ENCODE results near the gene GCDH. TPM values are rescaled to one million over a fixed set of nuclear protein-coding genes. Genes with fewer than 3 reads are reported as not detected.
"Not testable (repeated sequence)": the region's sequence is repeated elsewhere in the genome, so short reads cannot be mapped to it uniquely, and the experiment has no call there.

GCDH gene
- polyA plus RNA-seq, 4 donors, result 24.7 to 36.2 (median 30.4) TPM

DNA sequence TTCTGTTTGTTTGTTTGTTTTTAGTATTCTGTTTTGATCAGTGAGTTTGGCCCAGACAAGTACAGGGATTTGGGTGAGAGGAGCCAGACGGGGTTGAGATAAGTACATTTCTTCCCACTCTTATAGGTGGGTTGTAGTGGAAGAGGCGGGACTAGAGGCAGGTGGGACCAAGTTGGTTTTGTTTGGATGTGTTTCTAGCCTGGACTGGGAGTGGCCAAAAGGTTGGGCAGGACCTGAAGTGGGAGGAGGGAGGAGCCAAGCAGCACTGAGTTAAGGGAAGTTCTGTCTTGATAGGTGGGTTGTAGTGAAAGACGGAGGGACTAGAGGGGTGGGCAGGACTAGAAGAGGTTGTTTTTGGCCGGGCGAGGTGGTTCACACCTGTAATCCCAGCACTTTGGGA is 18.7 kb upstream of the GCDH start:
- no peak for DNase-seq (ENCODE audit: low read depth in 4 of 4, low spot score in 3 of 4)

- DNase-seq (ENCODE audit: low read depth in 4 of 4, low spot score in 3 of 4), result no peak
These were observed 17.7 kb upstream of the GCDH start for GRCh38 chr19:12872941-12873890.

DNA sequence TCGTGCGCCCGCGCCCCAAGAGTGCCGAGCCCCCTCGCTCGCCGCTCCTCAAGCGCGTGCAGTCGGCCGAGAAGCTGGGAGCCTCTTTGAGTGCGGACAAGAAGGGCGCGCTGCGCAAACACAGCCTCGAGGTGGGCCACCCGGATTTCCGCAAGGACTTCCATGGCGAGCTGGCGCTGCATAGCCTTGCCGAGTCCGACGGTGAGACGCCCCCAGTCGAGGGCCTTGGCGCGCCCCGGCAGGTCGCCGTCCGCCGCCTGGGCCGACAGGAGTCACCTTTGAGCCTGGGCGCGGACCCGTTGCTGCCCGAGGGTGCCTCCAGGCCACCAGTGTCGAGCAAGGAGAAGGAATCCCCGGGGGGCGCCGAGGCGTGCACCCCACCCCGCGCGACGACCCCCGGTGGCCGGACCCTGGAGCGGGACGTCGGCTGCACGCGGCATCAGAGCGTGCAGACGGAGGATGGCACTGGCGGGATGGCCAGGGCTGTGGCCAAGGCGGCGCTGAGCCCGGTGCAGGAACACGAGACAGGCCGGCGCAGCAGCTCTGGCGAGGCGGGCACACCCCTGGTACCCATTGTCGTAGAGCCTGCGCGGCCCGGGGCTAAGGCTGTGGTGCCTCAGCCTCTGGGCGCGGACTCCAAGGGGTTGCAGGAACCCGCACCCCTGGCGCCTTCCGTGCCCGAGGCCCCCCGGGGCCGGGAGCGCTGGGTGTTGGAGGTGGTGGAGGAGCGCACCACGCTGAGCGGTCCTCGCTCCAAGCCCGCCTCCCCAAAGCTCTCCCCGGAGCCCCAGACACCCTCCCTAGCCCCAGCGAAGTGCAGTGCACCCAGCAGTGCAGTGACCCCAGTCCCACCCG is 16.8 kb upstream of the GCDH start:
- no peak for DNase-seq (ENCODE audit: low read depth in 4 of 4, low spot score in 3 of 4)

DNA sequence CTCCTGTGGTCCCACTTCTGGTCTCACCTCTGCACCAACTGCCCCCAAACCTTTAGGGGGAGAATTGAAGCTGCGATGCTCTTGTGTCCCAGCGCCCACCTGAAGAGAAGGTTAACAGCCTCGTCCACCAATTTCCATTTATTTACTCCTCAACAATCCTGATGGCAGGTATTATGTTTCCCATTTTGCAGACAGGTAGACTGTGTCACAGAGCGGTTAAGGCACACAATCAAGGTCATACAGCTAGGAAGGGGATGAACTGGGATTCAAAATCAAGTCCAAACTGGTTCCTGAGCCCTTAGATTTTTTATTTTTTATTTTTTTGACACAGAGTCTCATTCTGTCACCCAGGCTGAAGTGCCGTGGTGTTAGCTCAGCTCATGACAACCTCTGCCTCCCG is 15.9 kb upstream of the GCDH start:
- DNase-seq (ENCODE audit: low read depth in 4 of 4, low spot score in 3 of 4), result no peak

GRCh38 chr19:12880551-12881171 is 10.3 kb upstream of the GCDH start:
- DNase-seq (ENCODE audit: low read depth in 4 of 4, low spot score in 3 of 4), result no peak

GRCh38 chr19:12881172-12881808 is 9.7 kb upstream of the GCDH start, which contains the start of gene DNASE2:
Gene DNASE2, minus strand, starts transcription at chr19:12881449. Its CDS starts 74 bp downstream, at chr19:12881375.
- DNase-seq (ENCODE audit: low read depth in 4 of 4, low spot score in 3 of 4), result peak in 2 of 4 donors; percentile 70 to 72

DNA sequence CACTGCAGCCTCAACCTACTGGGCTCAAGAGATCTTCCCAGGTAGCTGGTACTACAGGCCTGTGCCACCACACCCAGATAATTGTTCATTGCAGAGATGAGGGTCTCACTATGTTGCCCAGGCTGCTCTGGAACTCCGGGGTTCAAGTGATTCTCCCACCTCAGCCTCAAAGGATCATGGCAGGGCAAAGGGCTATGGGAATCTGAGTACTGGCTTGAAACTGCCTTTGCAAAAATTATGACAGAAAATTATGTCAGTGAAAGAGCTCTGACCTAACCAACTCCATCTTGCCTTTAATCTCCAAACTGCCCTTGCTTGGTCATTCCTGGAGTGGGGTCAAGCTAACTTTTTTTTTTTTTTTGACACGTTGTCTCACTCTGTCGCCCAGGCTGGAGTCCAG is 8.4 kb upstream of the GCDH start:
- no peak for DNase-seq (ENCODE audit: low read depth in 4 of 4, low spot score in 3 of 4)

DNA sequence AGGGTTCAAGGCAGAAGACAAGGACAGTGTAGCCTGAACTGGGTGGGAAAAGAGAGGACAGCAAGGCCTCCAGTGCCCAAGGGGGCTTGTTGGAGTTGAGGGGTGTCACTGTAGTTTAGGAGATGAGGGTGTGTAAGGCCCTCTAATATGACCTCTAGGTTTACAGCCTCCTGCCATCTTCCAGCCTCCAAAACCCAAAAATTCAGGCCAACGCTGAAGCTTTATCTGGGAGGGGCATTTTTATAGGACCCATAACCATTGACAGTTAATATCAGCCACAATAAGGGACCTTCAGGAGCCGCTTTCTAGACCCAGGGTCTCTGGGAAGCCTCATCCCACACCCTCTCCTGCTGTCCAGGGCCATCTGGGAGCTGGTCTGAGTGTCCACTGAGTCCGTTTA is 6.8 kb upstream of the GCDH start:
- DNase-seq (ENCODE audit: low read depth in 4 of 4, low spot score in 3 of 4), result no peak

- DNase-seq (ENCODE audit: low read depth in 4 of 4, low spot score in 3 of 4), result no peak
These were observed 6.4 kb upstream of the GCDH start for GRCh38 chr19:12884627-12884925.

DNA sequence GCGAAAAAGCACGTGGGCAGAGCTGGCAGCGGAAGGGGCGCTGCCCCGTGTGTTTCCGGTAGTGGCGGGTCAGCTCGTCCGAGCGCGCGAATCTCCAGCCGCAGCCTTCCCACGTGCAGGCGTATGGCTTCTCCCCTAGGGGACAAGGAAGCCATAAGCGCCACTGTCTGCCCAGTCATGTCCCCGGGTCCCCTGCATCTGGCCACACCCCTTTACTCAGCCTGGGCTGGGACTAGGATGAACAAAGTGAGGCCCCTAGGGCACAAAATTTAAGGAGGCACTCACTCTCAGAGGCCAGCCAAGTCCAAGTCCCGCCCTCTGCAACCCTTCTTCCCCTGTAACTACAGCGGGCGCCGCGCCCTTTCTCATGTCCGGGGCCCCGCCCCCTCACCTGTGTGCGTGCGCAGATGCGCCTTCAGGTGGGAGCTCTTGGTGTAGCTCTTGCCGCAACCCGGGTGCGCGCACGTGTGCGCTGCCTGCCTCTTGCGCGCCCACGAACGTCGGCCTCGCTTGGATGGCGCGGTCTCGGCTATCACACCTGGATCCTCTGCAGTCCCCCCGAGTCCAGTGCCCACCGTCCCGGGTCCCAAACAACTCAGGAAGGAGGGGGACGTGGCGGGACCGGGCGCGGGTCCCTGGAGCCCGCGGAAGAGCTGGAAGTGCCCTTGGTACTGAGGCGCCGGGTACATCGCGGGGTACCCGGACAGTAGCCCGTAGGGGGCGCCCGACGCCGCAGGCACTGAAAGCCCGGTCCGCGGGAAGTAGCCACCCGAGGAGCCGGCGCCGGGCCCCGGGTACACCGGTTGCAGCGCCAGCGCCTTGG is 5.8 kb upstream of the GCDH start:
- DNase-seq (ENCODE audit: low read depth in 4 of 4, low spot score in 3 of 4), result no peak

- DNase-seq (ENCODE audit: low read depth in 4 of 4, low spot score in 3 of 4), result no peak
These were observed 5.0 kb upstream of the GCDH start for GRCh38 chr19:12885749-12886650.

DNA sequence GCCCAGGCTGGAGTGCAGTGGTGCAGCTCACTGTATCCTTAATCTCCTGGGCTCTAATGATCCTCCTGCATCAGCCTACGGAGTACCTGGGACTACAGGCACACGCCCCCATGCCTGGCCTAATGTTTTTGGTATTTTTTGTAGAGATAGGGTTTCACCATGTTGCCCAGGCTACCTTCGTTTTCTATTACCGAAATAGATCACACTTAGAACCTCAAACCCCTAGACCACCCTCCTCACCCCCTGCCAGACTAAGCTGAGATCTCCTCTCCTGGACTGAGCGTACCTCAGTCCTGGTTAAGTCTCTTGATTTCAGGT is 4.3 kb upstream of the GCDH start:
- no peak for DNase-seq (ENCODE audit: low read depth in 4 of 4, low spot score in 3 of 4)

- DNase-seq (ENCODE audit: low read depth in 4 of 4, low spot score in 3 of 4), result no peak
These were observed 3.8 kb upstream of the GCDH start, which contains the start of gene KLF1 for GRCh38 chr19:12886969-12887747. Gene KLF1, minus strand, starts transcription at chr19:12887201. Its CDS starts 61 bp downstream, at chr19:12887140.

DNA sequence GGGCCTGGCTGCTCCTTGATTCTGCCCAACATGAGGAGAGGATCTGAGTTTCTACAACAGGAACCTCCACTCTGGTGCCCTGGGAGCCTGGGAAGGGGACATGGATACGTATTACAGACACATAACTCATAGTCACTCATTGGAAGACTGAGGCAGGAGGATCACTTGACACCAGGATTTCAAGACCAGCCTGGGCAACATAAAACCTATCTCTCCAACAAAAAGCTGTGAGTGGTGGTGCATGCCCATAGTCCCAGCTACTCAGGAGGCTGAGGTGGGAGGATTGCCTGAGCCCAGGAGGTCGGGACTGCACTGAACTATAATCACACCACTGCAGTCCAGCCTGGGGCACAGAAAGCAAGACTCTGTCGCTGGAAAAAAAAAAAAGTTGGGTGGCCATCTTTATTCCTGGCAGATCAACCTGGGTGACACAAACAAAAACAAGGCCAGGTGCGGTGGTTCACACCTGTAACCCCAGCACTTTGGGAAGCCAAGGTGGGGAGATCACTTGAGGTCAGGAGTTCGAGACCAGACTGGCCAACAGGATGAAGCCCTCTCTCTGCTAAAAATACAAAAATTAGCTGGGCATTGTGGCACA is 2.9 kb upstream of the GCDH start:
- DNase-seq (ENCODE audit: low read depth in 4 of 4, low spot score in 3 of 4), result no peak

GRCh38 chr19:12890299-12890786 is 617 bp upstream of the GCDH start:
- DNase-seq (ENCODE audit: low read depth in 4 of 4, low spot score in 3 of 4), result not testable (repeated sequence)

- DNase-seq (ENCODE audit: low read depth in 4 of 4, low spot score in 3 of 4), result no peak
These were observed 627 bp downstream of the GCDH start for GRCh38 chr19:12891553-12892021.

DNA sequence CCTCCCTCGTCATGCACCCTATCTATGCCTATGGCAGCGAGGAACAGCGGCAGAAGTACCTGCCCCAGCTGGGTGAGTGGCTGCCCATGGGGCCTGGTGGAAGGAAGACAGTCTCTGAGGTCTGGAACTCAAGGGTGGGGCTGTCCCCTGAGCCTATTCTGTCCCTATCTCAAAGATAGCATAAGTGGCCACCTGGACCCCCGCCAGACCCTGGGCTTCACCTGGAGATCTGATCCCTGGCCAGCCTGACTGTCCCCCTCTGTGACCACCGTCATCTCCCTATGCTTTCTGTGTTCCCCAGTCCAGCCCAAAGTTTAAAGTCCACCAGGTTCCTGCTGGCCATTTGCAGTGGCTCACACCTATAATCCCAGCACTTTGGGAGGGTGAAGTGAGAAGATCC is 2.6 kb downstream of the GCDH start:
- DNase-seq (ENCODE audit: low read depth in 4 of 4, low spot score in 3 of 4), result no peak
